SK-N-SH (cell line): ENCODE results near the gene NXPE3.

ENCODE experiments used
- ELF1 ChIP-seq: IDR thresholded peaks from 2 replicates; pipeline ENCODE4 v1.4.0; 2012
- EP300 ChIP-seq, 2 experiments: IDR thresholded peaks; 2 replicates each; pipeline versions ENCODE4 v1.4.0 to v1.6.1; 2012; ENCODE audit warnings: borderline replicate concordance in 1 of 2, low read depth in 1 of 2, low read length in 1 of 2
- FOXM1 ChIP-seq: IDR thresholded peaks from 2 replicates; pipeline ENCODE4 v1.4.0; 2012; ENCODE audit warnings: low read depth, mild to moderate bottlenecking
- REST ChIP-seq: IDR thresholded peaks from 2 replicates; pipeline ENCODE4 v1.6.1; 2012; ENCODE audit warnings: mild to moderate bottlenecking, low read depth, low read length, moderate library complexity
- TF ChIP-seq, protein P1 (sequence below): fragments of 200-600 bp; sonication (generic); IDR thresholded peaks from 2 replicates; pipeline ENCODE4 v1.6.1; 2017; ENCODE audit warnings: antibody characterized with exemption, mild to moderate bottlenecking, moderate library complexity

DNA sequence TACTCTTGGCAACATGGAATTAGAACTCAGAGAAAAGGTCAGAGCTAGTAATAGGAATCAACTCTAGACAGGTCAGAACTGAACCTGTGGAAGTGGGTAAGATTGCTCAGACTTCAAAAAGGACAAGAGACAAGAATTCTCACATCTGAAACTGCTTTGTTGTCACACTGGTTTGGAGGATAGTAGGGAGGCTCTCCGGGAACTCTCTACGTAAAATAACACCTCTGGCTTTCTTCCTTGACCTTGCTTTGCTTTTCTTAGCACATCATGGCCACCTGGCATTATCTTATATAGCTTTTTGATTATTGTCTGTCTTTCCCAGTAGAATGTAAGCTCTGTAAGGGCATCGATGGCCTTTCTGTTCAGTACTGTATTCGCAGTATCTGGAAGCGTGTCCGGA lies 57.1 kb downstream of the NXPE3 start:
- TF ChIP-seq EP300 (IDR thresholded peaks at IDR 0.05; ENCODE audit: borderline replicate concordance in 1 of 2, low read depth in 1 of 2, low read length in 1 of 2) (no peak), ELF1 (no peak), REST (no peak), FOXM1 (no peak)
- TF ChIP-seq, protein P1, sequence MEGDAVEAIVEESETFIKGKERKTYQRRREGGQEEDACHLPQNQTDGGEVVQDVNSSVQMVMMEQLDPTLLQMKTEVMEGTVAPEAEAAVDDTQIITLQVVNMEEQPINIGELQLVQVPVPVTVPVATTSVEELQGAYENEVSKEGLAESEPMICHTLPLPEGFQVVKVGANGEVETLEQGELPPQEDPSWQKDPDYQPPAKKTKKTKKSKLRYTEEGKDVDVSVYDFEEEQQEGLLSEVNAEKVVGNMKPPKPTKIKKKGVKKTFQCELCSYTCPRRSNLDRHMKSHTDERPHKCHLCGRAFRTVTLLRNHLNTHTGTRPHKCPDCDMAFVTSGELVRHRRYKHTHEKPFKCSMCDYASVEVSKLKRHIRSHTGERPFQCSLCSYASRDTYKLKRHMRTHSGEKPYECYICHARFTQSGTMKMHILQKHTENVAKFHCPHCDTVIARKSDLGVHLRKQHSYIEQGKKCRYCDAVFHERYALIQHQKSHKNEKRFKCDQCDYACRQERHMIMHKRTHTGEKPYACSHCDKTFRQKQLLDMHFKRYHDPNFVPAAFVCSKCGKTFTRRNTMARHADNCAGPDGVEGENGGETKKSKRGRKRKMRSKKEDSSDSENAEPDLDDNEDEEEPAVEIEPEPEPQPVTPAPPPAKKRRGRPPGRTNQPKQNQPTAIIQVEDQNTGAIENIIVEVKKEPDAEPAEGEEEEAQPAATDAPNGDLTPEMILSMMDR, result no peak
